AG04449 (cell line): Measurements from ENCODE around the gene USE1.

Experiments used
- CTCF ChIA-PET: fragments of 350-600 bp; formaldehyde crosslinking; extraction: SDS; loops from one replicate; lab custom pipeline; 2021; ENCODE audit warnings: antibody characterized with exemption; lab: Yijun Ruan, JAX
- POLR2A ChIA-PET: fragments of 400-600, 350-600 bp; formaldehyde crosslinking; extraction: SDS; loops from one replicate; lab custom pipeline; 2020; ENCODE audit warnings: antibody characterized with exemption, inconsistent platforms; lab: Yijun Ruan, JAX
- DNase-seq: peaks from one replicate; pipeline ENCODE4 v3.0.0-alpha.2; 2010; ENCODE audit warnings: low read depth, low spot score
- H3K4me3 ChIP-seq: 2 replicates; pipeline ENCODE4 v1.5.1; 2011; ENCODE audit warnings: low read depth, mild to moderate bottlenecking, control low read depth, low read length
- CTCF ChIP-seq: IDR thresholded peaks from one replicate; pipeline ENCODE4 v1.5.1; 2011; ENCODE audit warnings: mild to moderate bottlenecking, moderate library complexity, low read length, control low read depth, inconsistent platforms; ENCODE audit not compliant: insufficient read depth; ENCODE audit errors: missing control alignments

The USE1 gene

GRCh38 chr19:17236811-17237543 is 21.8 kb downstream of the USE1 start:
- no peak for TF ChIP-seq CTCF
- POLR2A ChIA-PET, result interaction anchor here (1.3 kb wide), 1 partner anchor 11 kb away, joined by 4 read pairs; the partner anchor contains the start of gene OCEL1
- no peak for DNase-seq
- CTCF ChIA-PET, result interaction anchor here (0.6 to 3.9 kb wide), 3 partner anchors 11 to 171 kb away, joined by 4 to 25 read pairs (median 6); partner anchors contain the start of gene OCEL1
- H3K4me3 ChIP-seq, result no peak overlapping the region

- POLR2A ChIA-PET, result interaction anchor here (1.3 kb wide), 1 partner anchor 12 kb away, joined by 4 read pairs; the partner anchor contains the start of gene OCEL1
- CTCF ChIA-PET, result interaction anchor here (3.9 kb wide), 1 partner anchor 12 kb away, joined by 25 read pairs; the partner anchor contains the start of gene OCEL1
- no peak for TF ChIP-seq CTCF
- H3K4me3 ChIP-seq, result no peak overlapping the region
- no peak for DNase-seq
Observed at GRCh38 chr19:17237747-17238706, 22.9 kb downstream of the USE1 start.

- no peak for TF ChIP-seq CTCF
- ChIA-PET POLR2A (interaction anchor here (0.8 kb wide), 1 partner anchor 25 kb away, joined by 3 read pairs; no protein-coding TSS in a partner anchor), CTCF (no interaction called here)
- no peak overlapping the region for H3K4me3 ChIP-seq
- DNase-seq, result no peak
Observed at GRCh38 chr19:17240062-17240752, 25.1 kb downstream of the USE1 start.

- ChIA-PET POLR2A (no interaction called here), CTCF (interaction anchor here (1.0 kb wide), 1 partner anchor 13 kb away, joined by 4 read pairs; no protein-coding TSS in a partner anchor)
- DNase-seq, result no peak
- no peak for TF ChIP-seq CTCF
- no peak overlapping the region for H3K4me3 ChIP-seq
Observed at GRCh38 chr19:17240826-17241399, 25.8 kb downstream of the USE1 start.

GRCh38 chr19:17242431-17243208 is 27.5 kb downstream of the USE1 start:
- POLR2A ChIA-PET, result interaction anchor here (0.7 to 2.7 kb wide), 2 partner anchors 16 to 159 kb away, joined by 3 to 11 read pairs; partner anchors contain the start of gene OCEL1
- CTCF ChIA-PET, result interaction anchor here (0.8 to 2.6 kb wide), 4 partner anchors 8 to 176 kb away, joined by 3 to 12 read pairs (median 5); no protein-coding TSS in a partner anchor
- H3K4me3 ChIP-seq, result peak overlapping the region; percentile 82
- DNase-seq, result no peak
- no peak for TF ChIP-seq CTCF
